H1 (cell line): ENCODE data around the gene TRIM62. TPM values are rescaled to one million over a fixed set of nuclear protein-coding genes. Genes with fewer than 3 reads are reported as not detected.
A peak's percentile ranks its signal among the peaks of the same experiment; 100 is the strongest.

ENCODE experiments used
- CTCF ChIA-PET: fragments of 300-600 bp; sonication (Branson Sonifier 250); formaldehyde crosslinking; loops from one replicate; lab custom pipeline; 2021; ENCODE audit not compliant: partially characterized antibody; lab: Charles Lee
- POLR2A ChIA-PET: fragments of 300-600 bp; sonication (Branson Sonifier 250); formaldehyde crosslinking; loops from one replicate; lab custom pipeline; 2021; ENCODE audit warnings: inconsistent platforms; ENCODE audit not compliant: partially characterized antibody; lab: Charles Lee
- DNase-seq, 2 experiments: peaks; one replicate each; pipeline versions ENCODE4 v3.0.0 to v3.0.0-alpha.2; 2010 to 2022; ENCODE audit warnings: low spot score in 2 of 2, low read depth in 1 of 2, mixed read lengths in 1 of 2
- FAIRE-seq: peaks from 2 replicates; lab custom pipeline; 2011; peaks lifted over from hg19 to GRCh38; lab: Jason Lieb, UNC
- H2AFZ ChIP-seq: 2 replicates; pipeline ENCODE4 v1.8.1; 2012; ENCODE audit warnings: low read length, inconsistent platforms
- H2AK5ac ChIP-seq: 2 replicates; pipeline ENCODE4 v1.6.1; 2013; ENCODE audit warnings: low read depth, low read length
- H2BK120ac ChIP-seq: replicated peaks from 2 replicates; pipeline ENCODE3; 2013; ENCODE audit warnings: low read depth, low read length, inconsistent platforms
- H2BK12ac ChIP-seq: 2 replicates; pipeline ENCODE4 v1.6.1; 2013; ENCODE audit warnings: low read depth, low read length
- H2BK15ac ChIP-seq: 2 replicates; pipeline ENCODE4 v1.6.1; 2013; ENCODE audit warnings: low read length
- H2BK20ac ChIP-seq: 2 replicates; pipeline ENCODE4 v1.6.1; 2013; ENCODE audit warnings: low read length
- H2BK5ac ChIP-seq: 2 replicates; pipeline ENCODE4 v1.6.1; 2013; ENCODE audit warnings: low read depth, low read length
- H3K14ac ChIP-seq: 2 replicates; pipeline ENCODE4 v1.6.1; 2013; ENCODE audit warnings: inconsistent platforms; ENCODE audit not compliant: insufficient read length
- H3K18ac ChIP-seq: 2 replicates; pipeline ENCODE4 v1.6.1; 2013; ENCODE audit warnings: low read length; ENCODE audit errors: extremely low read depth
- H3K23ac ChIP-seq: 2 replicates; pipeline ENCODE4 v1.6.1; 2013; ENCODE audit warnings: inconsistent platforms; ENCODE audit not compliant: insufficient read length
- H3K23me2 ChIP-seq: 2 replicates; pipeline ENCODE4 v1.6.1; 2013; ENCODE audit warnings: low read depth, low read length
- H3K27ac ChIP-seq: 2 replicates; pipeline ENCODE4 v1.6.1; 2011; ENCODE audit warnings: low read depth, low read length, inconsistent platforms
- H3K27me3 ChIP-seq, 4 experiments: replicated peaks in 1 of 4; 1 replicate in 1 of 4; 2 replicates in 3 of 4; pipeline versions ENCODE4 v1.6.1 to v1.8.1; 2011 to 2013; ENCODE audit warnings: low read length in 3 of 4, mild to moderate bottlenecking in 3 of 4, inconsistent platforms in 2 of 4, mixed read lengths in 2 of 4, moderate library complexity in 1 of 4; ENCODE audit not compliant: control insufficient read depth in 3 of 4, insufficient read depth in 3 of 4; ENCODE audit errors: extremely low read depth in 1 of 4
- H3K36me3 ChIP-seq, 4 experiments: 2 replicates each; pipeline versions ENCODE4 v1.6.1 to v1.8.1; 2011 to 2013; ENCODE audit warnings: mild to moderate bottlenecking in 4 of 4, low read length in 3 of 4, moderate library complexity in 2 of 4, control low read depth in 1 of 4, inconsistent platforms in 1 of 4; ENCODE audit not compliant: insufficient read depth in 4 of 4, control insufficient read depth in 2 of 4
- H3K4ac ChIP-seq: replicated peaks from 2 replicates; pipeline ENCODE3; 2013; ENCODE audit warnings: low read length, low read depth, mixed read lengths, inconsistent platforms; ENCODE audit not compliant: insufficient read length
- H3K4me1 ChIP-seq, 4 experiments: replicated peaks in 1 of 4; 1 replicate in 1 of 4; 2 replicates in 3 of 4; pipeline versions ENCODE4 v1.6.1 to v1.8.1; 2011 to 2013; ENCODE audit warnings: low read length in 3 of 4, inconsistent platforms in 2 of 4, mixed read lengths in 1 of 4; ENCODE audit not compliant: insufficient read depth in 4 of 4, control insufficient read depth in 3 of 4
- H3K4me2 ChIP-seq, 2 experiments: 2 replicates each; pipeline versions ENCODE4 v1.6.1 to v1.8.1; 2011 to 2013; ENCODE audit warnings: low read depth in 2 of 2, low read length in 2 of 2, control low read depth in 1 of 2, inconsistent platforms in 1 of 2, mild to moderate bottlenecking in 1 of 2; ENCODE audit not compliant: insufficient read depth in 1 of 2
- H3K4me3 ChIP-seq, 4 experiments: fragments of 200-600, 300-600 bp in 1 of 4; sonication (generic), shearing (Covaris generic), sonication (Bioruptor Twin) in 1 of 4; 2 replicates each; pipeline versions ENCODE4 v1.5.1 to v1.8.1; 2011 to 2016; ENCODE audit warnings: low read length in 4 of 4, low read depth in 3 of 4, control low read depth in 2 of 4, inconsistent platforms in 2 of 4, mild to moderate bottlenecking in 2 of 4, mixed read lengths in 1 of 4, moderate library complexity in 1 of 4; ENCODE audit not compliant: insufficient read depth in 2 of 4; ENCODE audit errors: extremely low read depth in 1 of 4
- H3K56ac ChIP-seq: replicated peaks from 2 replicates; pipeline ENCODE3; 2013; ENCODE audit warnings: low read depth, mild to moderate bottlenecking, mixed read lengths, low read length, inconsistent platforms; ENCODE audit not compliant: insufficient read length
- H3K79me1 ChIP-seq: 2 replicates; pipeline ENCODE4 v1.6.1; 2013; ENCODE audit warnings: low read depth, low read length, control low read depth
- H3K79me2 ChIP-seq, 2 experiments: 2 replicates each; pipeline versions ENCODE4 v1.6.1 to v1.8.1; 2012 to 2013; ENCODE audit warnings: low read length in 2 of 2, mild to moderate bottlenecking in 2 of 2, inconsistent platforms in 1 of 2; ENCODE audit not compliant: insufficient read depth in 2 of 2, control insufficient read depth in 1 of 2
- H3K9ac ChIP-seq, 4 experiments: replicated peaks in 1 of 4; 1 replicate in 1 of 4; 2 replicates in 3 of 4; pipeline versions ENCODE4 v1.6.1 to v1.8.1; 2011 to 2013; ENCODE audit warnings: low read depth in 3 of 4, low read length in 3 of 4, control low read depth in 2 of 4, mild to moderate bottlenecking in 2 of 4, moderate library complexity in 2 of 4, inconsistent platforms in 1 of 4; ENCODE audit errors: extremely low read depth in 1 of 4
- H3K9me3 ChIP-seq, 2 experiments: 2 replicates each; pipeline versions ENCODE4 v1.6.1 to v1.8.1; 2012 to 2013; ENCODE audit warnings: mild to moderate bottlenecking in 2 of 2, moderate library complexity in 2 of 2, control low read depth in 1 of 2, inconsistent platforms in 1 of 2, low read depth in 1 of 2, low read length in 1 of 2, mixed read lengths in 1 of 2; ENCODE audit not compliant: insufficient read depth in 2 of 2
- H4K20me1 ChIP-seq, 2 experiments: replicated peaks in 1 of 2; 2 replicates each; pipeline versions ENCODE3 to v1.8.1; 2011 to 2013; ENCODE audit warnings: inconsistent platforms in 2 of 2, low read length in 2 of 2, mild to moderate bottlenecking in 1 of 2; ENCODE audit not compliant: insufficient read depth in 2 of 2, control insufficient read depth in 1 of 2
- H4K5ac ChIP-seq: 2 replicates; pipeline ENCODE4 v1.6.1; 2013; ENCODE audit warnings: low read length, low read depth, mixed read lengths, inconsistent platforms; ENCODE audit not compliant: insufficient read length
- H4K8ac ChIP-seq: 2 replicates; pipeline ENCODE4 v1.8.0; 2013; ENCODE audit warnings: mild to moderate bottlenecking, moderate library complexity, low read length, inconsistent platforms; ENCODE audit not compliant: insufficient read depth; ENCODE audit errors: extremely low read depth
- H4K91ac ChIP-seq: replicated peaks from 2 replicates; pipeline ENCODE3; 2013; ENCODE audit warnings: low read length, mixed read lengths, inconsistent platforms; ENCODE audit not compliant: insufficient read length
- GABPA ChIP-seq: IDR thresholded peaks from 2 replicates; pipeline ENCODE4 v1.6.1; 2011; ENCODE audit warnings: mild to moderate bottlenecking, low read length, moderate library complexity, borderline replicate concordance; ENCODE audit not compliant: insufficient read depth
- WGBS, 2 experiments: shearing (Covaris generic) in 1 of 2; methylation state at CpG; one replicate each; pipeline versions ENCODE4 v1.1.6 to v1.1.7; 2013 to 2015; ENCODE audit warnings: low lambda C conversion rate in 2 of 2, mixed read lengths in 2 of 2, inconsistent platforms in 1 of 2, low coverage in 1 of 2, missing lambda C conversion rate in 1 of 2; ENCODE audit not compliant: insufficient replicate concordance in 2 of 2, insufficient coverage in 1 of 2, insufficient read length in 1 of 2; ENCODE audit errors: extremely low coverage in 1 of 2, missing lambda C conversion rate in 1 of 2; 5-methylcytosine and 5-hydroxymethylcytosine counted together
- polyA plus RNA-seq, 7 experiments: library from polyadenylated mRNA; depleted of rRNA in 3 of 7; stranded (reverse) in 5 of 7; unstranded in 2 of 7; fragments of >200 nt in 5 of 7; fragments of 200-250 nt in 2 of 7; gene quantifications; 1 replicate in 5 of 7; 2 replicates in 1 of 7; 4 replicates in 1 of 7; pipeline versions ENCODE4 v1.2.1 to v1.2.3, GENCODE V29; 2011 to 2013; ENCODE audit warnings: missing spikeins in 2 of 7, mixed read lengths in 2 of 7
- total RNA-seq: library from RNA; stranded (reverse); fragmentation: NEBNext Ultra II Directional; extraction: Animal tissue kit (Norgen Biotek cat#: 25700); gene quantifications from 2 replicates; pipeline ENCODE4 v1.2.1, GENCODE V29; 2021
- TF ChIP-seq, protein P1 (sequence below): IDR thresholded peaks from 2 replicates; pipeline ENCODE4 v1.6.1; 2012; ENCODE audit warnings: low read length, inconsistent platforms

The TRIM62 gene
- total and polyA plus RNA-seq, 2 of the 8 experiments (the other 6 are each of a cell fraction or from before 2014, with no cell fraction given) = 6.3 to 10.8 TPM

DNA sequence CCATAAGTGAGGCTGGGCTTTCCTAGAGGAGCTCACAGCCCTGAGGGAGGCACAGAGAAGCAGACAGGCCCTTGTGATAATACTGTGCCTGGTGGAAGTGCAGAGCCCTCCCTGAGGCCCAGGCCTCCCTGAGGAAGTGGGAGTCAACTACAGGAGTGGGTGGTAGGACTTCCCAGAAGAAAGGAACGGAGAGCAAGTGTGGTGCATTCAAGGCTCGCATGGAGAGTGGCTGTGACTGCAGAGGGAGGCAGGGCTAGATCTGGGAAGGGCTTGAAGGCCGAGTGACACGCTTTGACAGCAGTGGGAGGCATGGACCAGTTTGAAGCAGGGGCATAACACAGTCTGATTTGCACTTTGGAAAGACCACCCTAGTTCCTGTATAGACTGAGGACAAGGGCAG is 63.6 kb downstream of the TRIM62 start:
- H3K4me2 ChIP-seq = no peak overlapping the region
- H3K4ac ChIP-seq = no peak overlapping the region
- H3K79me1 ChIP-seq = no peaks in the 10 kb centered on the region
- no peaks in the 10 kb centered on the region for H3K36me3 ChIP-seq
- H3K9ac ChIP-seq = no peak overlapping the region
- ChIA-PET CTCF (interaction anchor here (0.8 to 2.7 kb wide), 5 partner anchors 9 to 180 kb away, joined by 3 to 9 read pairs (median 4); no protein-coding TSS in a partner anchor), POLR2A (interaction anchor here (0.6 to 1.0 kb wide), 2 partner anchors 37 to 476 kb away, joined by 3 to 4 read pairs; no protein-coding TSS in a partner anchor)
- H2BK5ac ChIP-seq = no peak overlapping the region
- no peaks in the 10 kb centered on the region for H3K23me2 ChIP-seq
- no peaks in the 10 kb centered on the region; a peak in 3 of 7 replicates for H3K4me1 ChIP-seq
- 86% methylated on average over 4 of the region's 4 CpGs; no CpG with 5 or more reads in 1 of the 2 experiments for WGBS, 2 experiments
- no peak overlapping the region for H2BK20ac ChIP-seq
- H3K9me3 ChIP-seq = no peaks in the 10 kb centered on the region
- H4K5ac ChIP-seq = no peak overlapping the region
- no peak overlapping the region for H3K4me3 ChIP-seq
- TF ChIP-seq GABPA = no peak
- TF ChIP-seq, protein P1, sequence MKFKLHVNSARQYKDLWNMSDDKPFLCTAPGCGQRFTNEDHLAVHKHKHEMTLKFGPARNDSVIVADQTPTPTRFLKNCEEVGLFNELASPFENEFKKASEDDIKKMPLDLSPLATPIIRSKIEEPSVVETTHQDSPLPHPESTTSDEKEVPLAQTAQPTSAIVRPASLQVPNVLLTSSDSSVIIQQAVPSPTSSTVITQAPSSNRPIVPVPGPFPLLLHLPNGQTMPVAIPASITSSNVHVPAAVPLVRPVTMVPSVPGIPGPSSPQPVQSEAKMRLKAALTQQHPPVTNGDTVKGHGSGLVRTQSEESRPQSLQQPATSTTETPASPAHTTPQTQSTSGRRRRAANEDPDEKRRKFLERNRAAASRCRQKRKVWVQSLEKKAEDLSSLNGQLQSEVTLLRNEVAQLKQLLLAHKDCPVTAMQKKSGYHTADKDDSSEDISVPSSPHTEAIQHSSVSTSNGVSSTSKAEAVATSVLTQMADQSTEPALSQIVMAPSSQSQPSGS = no peak
- TF ChIP-seq, all 59 proteins: peak for 0
- H3K79me2 ChIP-seq = no peaks in the 10 kb centered on the region
- no peak overlapping the region for H2AK5ac ChIP-seq
- 0 out of 2 replicates have a peak overlapping the region, but pooled peaks have one; percentile 20 for H2BK12ac ChIP-seq
- no peak overlapping the region for H3K14ac ChIP-seq
- no peak overlapping the region; the same call in 1 of the 2 replicates for H4K8ac ChIP-seq
- FAIRE-seq (no peak), DNase-seq (no peak)
- H3K23ac ChIP-seq = no peak overlapping the region
- no peak overlapping the region for H3K18ac ChIP-seq
- peaks cover 0 to 18% (median 9%) of the 10 kb centered on the region in 4 experiments; a peak in 5 of 7 replicates for H3K27me3 ChIP-seq
- H2BK120ac ChIP-seq = no peak overlapping the region
- no peak overlapping the region for H3K56ac ChIP-seq
- H2BK15ac ChIP-seq = peak overlapping the region; percentile 50; the same call in 1 of the 2 replicates
- no peak overlapping the region for H3K27ac ChIP-seq
- peak overlapping the region; percentile 26 for H4K91ac ChIP-seq
- H4K20me1 ChIP-seq = no peaks in the 10 kb centered on the region
- no peak overlapping the region for H2AFZ ChIP-seq
